Progenitor cell of endocrine pancreas (in vitro differentiated cells): ENCODE results near the gene DLGAP4. TPM values are rescaled to one million over a fixed set of nuclear protein-coding genes. Genes with fewer than 3 reads are reported as not detected.
A peak's percentile ranks its signal among the peaks of the same experiment; 100 is the strongest.

Experiments
- DNase-seq: peaks from one replicate; pipeline ENCODE4 v3.0.0; 2021; ENCODE audit warnings: low spot score; ENCODE audit not compliant: unreplicated experiment
- H3K27ac Mint-ChIP-seq: 2 replicates; pipeline ENCODE4 v1.8.0; 2021; ENCODE audit warnings: mild to moderate bottlenecking, moderate library complexity, mixed read lengths
- H3K27me3 Mint-ChIP-seq: 2 replicates; pipeline ENCODE4 v1.8.0; 2021; ENCODE audit warnings: mixed read lengths
- H3K36me3 Mint-ChIP-seq: 2 replicates; pipeline ENCODE4 v1.8.0; 2022; ENCODE audit warnings: mixed read lengths; ENCODE audit not compliant: insufficient read depth
- H3K4me1 Mint-ChIP-seq: 2 replicates; pipeline ENCODE4 v1.8.0; 2021; ENCODE audit warnings: low read depth, mixed read lengths
- H3K4me3 Mint-ChIP-seq: 2 replicates; pipeline ENCODE4 v1.8.0; 2021; ENCODE audit warnings: low read depth, mild to moderate bottlenecking, moderate library complexity, mixed read lengths
- H3K9me3 Mint-ChIP-seq: 2 replicates; pipeline ENCODE4 v1.8.0; 2021; ENCODE audit warnings: low read depth, mixed read lengths
- CTCF ChIP-seq: fragments of 200-600 bp; sonication (generic); IDR thresholded peaks from one replicate; pipeline ENCODE4 v1.5.0; 2021; ENCODE audit warnings: antibody characterized with exemption, mild to moderate bottlenecking; ENCODE audit not compliant: unreplicated experiment
- total RNA-seq: library from RNA; stranded (reverse); gene quantifications from 2 replicates; pipeline ENCODE4 v1.2.1, GENCODE V29; 2021

Gene DLGAP4
- total RNA-seq, 1 donor from 2014 or later, result 109 TPM

GRCh38 chr20:36487069-36487468 lies 180.9 kb downstream of the DLGAP4 start:
- Mint-ChIP-seq H3K36me3 (peaks cover 5% of the 10 kb centered on the region), H3K4me3 (no peak overlapping the region), H3K27me3 (peaks cover 9% of the 10 kb centered on the region), H3K4me1 (peaks cover 25% of the 10 kb centered on the region), H3K27ac (no peak overlapping the region), H3K9me3 (no peaks in the 10 kb centered on the region)
- no peak for DNase-seq
- TF ChIP-seq CTCF, result no peak

DNA sequence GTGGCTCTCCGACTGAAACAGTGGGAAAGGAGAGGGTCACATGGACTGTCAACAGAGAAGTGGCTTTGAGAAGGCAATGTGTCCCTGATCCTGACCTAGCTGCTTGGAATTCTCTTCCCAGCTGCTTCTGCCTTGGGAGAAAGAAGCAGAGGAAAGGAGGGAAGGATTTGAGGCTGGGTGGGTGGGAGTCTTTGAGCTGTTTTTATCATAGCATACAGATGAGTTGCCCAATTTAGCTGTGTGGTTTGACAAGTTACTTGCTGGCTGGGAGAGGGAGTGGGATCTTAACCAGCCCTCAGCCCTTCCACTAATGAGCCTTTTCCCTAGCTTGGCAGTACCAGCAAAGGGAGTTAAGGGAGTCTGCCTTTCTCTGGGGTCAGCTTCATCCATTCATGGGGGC lies 184.1 kb downstream of the DLGAP4 start:
- H3K36me3 Mint-ChIP-seq, result peaks cover 5% of the 10 kb centered on the region
- H3K9me3 Mint-ChIP-seq, result no peaks in the 10 kb centered on the region
- H3K4me1 Mint-ChIP-seq, result peaks cover 24% of the 10 kb centered on the region
- no peak for DNase-seq
- no peak overlapping the region for H3K4me3 Mint-ChIP-seq
- peaks cover 9% of the 10 kb centered on the region for H3K27me3 Mint-ChIP-seq
- TF ChIP-seq CTCF, result no peak
- no peak overlapping the region for H3K27ac Mint-ChIP-seq

DNA sequence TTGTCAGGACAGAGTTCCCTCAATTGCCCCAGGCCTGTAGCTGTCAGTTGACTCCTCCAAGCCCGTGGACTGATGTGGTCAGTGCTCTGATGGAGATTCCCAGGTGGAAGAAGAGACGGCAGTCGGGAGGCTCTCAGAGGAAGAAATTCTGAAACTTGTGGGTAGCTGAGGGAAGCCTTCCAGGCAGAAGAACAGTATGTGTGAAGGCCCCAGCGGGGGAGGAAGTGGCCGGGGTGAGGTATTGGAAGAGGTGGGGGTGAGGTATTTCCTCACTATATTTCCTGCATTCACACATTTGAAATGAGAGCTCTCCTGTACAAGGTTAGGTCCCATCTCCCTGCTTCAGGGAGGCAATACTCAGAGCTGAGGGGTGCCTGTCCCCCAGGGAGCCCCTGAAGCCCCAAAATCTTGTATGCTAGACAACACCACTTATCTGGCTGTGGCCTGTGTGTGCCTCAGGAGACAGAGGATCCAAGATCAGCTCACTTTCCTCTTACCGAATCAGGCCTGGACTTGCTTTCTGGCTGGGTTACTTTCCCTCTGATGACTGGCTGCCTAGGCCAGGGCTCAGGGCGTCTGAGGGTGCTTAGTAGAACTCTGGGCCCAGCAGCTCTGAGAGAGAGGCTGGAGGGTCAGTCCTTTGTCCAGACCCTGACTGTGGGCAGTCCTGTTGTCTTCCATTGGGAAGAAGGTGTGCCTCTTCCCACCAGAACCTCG lies 185.9 kb downstream of the DLGAP4 start:
- DNase-seq, result no peak
- no peak for TF ChIP-seq CTCF
- Mint-ChIP-seq H3K9me3 (no peaks in the 10 kb centered on the region), H3K4me3 (no peak overlapping the region), H3K36me3 (peaks cover 6% of the 10 kb centered on the region), H3K4me1 (peaks cover 9% of the 10 kb centered on the region), H3K27me3 (peaks cover 5% of the 10 kb centered on the region), H3K27ac (no peak overlapping the region)

- no peak for DNase-seq
- Mint-ChIP-seq H3K9me3 (no peaks in the 10 kb centered on the region), H3K27ac (peak overlapping the region; percentile 33), H3K36me3 (peaks cover 8% of the 10 kb centered on the region), H3K4me3 (no peak overlapping the region), H3K4me1 (peaks cover 9% of the 10 kb centered on the region), H3K27me3 (peaks cover 3% of the 10 kb centered on the region)
- TF ChIP-seq CTCF, result peak; percentile 35
These were observed 187.1 kb downstream of the DLGAP4 start for GRCh38 chr20:36493051-36493800.

DNA sequence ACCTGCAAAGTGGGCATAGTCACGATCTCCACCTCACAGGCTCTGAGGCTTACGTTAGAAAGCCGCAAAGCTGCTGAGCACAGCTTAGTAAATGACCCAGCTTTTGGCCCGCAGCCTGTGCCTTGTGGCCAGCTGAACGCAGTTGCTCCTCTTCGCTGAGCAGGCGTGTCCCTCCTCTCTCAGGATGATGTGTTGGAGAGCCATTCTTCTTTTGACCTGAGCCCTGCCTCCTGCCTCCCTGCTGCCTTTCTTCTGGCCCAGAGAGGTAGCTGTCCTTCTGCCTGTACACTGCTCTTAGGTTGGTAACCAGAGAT lies 187.6 kb downstream of the DLGAP4 start:
- Mint-ChIP-seq H3K27me3 (peaks cover 3% of the 10 kb centered on the region), H3K4me1 (peaks cover 9% of the 10 kb centered on the region), H3K36me3 (peaks cover 8% of the 10 kb centered on the region), H3K4me3 (no peak overlapping the region), H3K9me3 (no peaks in the 10 kb centered on the region), H3K27ac (no peak overlapping the region)
- DNase-seq, result no peak
- no peak for TF ChIP-seq CTCF
